ENCODE data around the gene FOLH1.
"Not testable (repeated sequence)": the region's sequence is repeated elsewhere in the genome, so short reads cannot be mapped to it uniquely, and the experiment has no call there.

Gene FOLH1

GRCh38 chr11:49196002-49196401, 12.4 kb downstream of the FOLH1 start:
- not testable (repeated sequence) for H3F3A ChIP-seq (ENCODE audit: insufficient read depth, low read length); H3K9me2 ChIP-seq (ENCODE audit: low read depth, low read length); H3K4me2 ChIP-seq (ENCODE audit: low read length); H3K79me2 ChIP-seq (ENCODE audit: insufficient read depth, low read length); H3K9ac ChIP-seq (ENCODE audit: low read length); H3K4me1 ChIP-seq (ENCODE audit: insufficient read depth, low read length, severe bottlenecking); H3K27me3 ChIP-seq (ENCODE audit: insufficient read depth, low read length); H3K9me3 ChIP-seq (ENCODE audit: low read length); H4K20me1 ChIP-seq (ENCODE audit: insufficient read depth, low read length); H2AFZ ChIP-seq (ENCODE audit: low read length); H3K27ac ChIP-seq (ENCODE audit: low read depth, low read length, poor library complexity, severe bottlenecking); H3K36me3 ChIP-seq (ENCODE audit: insufficient read depth, low read length); H3K4me3 ChIP-seq (ENCODE audit: low read depth, low read length, poor library complexity, severe bottlenecking)

GRCh38 chr11:49190287-49190686, 18.1 kb downstream of the FOLH1 start:
- not testable (repeated sequence) for H3K9ac ChIP-seq (ENCODE audit: low read length); H3K27me3 ChIP-seq (ENCODE audit: insufficient read depth, low read length); H3K9me2 ChIP-seq (ENCODE audit: low read depth, low read length); H3K9me3 ChIP-seq (ENCODE audit: low read length); H3K36me3 ChIP-seq (ENCODE audit: insufficient read depth, low read length); H4K20me1 ChIP-seq (ENCODE audit: insufficient read depth, low read length); H3F3A ChIP-seq (ENCODE audit: insufficient read depth, low read length); H3K4me3 ChIP-seq (ENCODE audit: low read depth, low read length, poor library complexity, severe bottlenecking); H3K79me2 ChIP-seq (ENCODE audit: insufficient read depth, low read length); H2AFZ ChIP-seq (ENCODE audit: low read length); H3K4me1 ChIP-seq (ENCODE audit: insufficient read depth, low read length, severe bottlenecking); H3K4me2 ChIP-seq (ENCODE audit: low read length); H3K27ac ChIP-seq (ENCODE audit: low read depth, low read length, poor library complexity, severe bottlenecking)

GRCh38 chr11:49186225-49186624, 22.2 kb downstream of the FOLH1 start:
- not testable (repeated sequence) for H3K4me3 ChIP-seq (ENCODE audit: low read depth, low read length, poor library complexity, severe bottlenecking); H3K9me2 ChIP-seq (ENCODE audit: low read depth, low read length); H3K4me2 ChIP-seq (ENCODE audit: low read length); H3F3A ChIP-seq (ENCODE audit: insufficient read depth, low read length); H4K20me1 ChIP-seq (ENCODE audit: insufficient read depth, low read length); H3K9ac ChIP-seq (ENCODE audit: low read length); H3K36me3 ChIP-seq (ENCODE audit: insufficient read depth, low read length); H3K27me3 ChIP-seq (ENCODE audit: insufficient read depth, low read length); H3K4me1 ChIP-seq (ENCODE audit: insufficient read depth, low read length, severe bottlenecking); H2AFZ ChIP-seq (ENCODE audit: low read length); H3K9me3 ChIP-seq (ENCODE audit: low read length); H3K79me2 ChIP-seq (ENCODE audit: insufficient read depth, low read length); H3K27ac ChIP-seq (ENCODE audit: low read depth, low read length, poor library complexity, severe bottlenecking)

- H2AFZ ChIP-seq (ENCODE audit: low read length); H3K9ac ChIP-seq (ENCODE audit: low read length); H4K20me1 ChIP-seq (ENCODE audit: insufficient read depth, low read length); H3K4me1 ChIP-seq (ENCODE audit: insufficient read depth, low read length, severe bottlenecking); H3K36me3 ChIP-seq (ENCODE audit: insufficient read depth, low read length); H3F3A ChIP-seq (ENCODE audit: insufficient read depth, low read length); H3K4me3 ChIP-seq (ENCODE audit: low read depth, low read length, poor library complexity, severe bottlenecking); H3K79me2 ChIP-seq (ENCODE audit: insufficient read depth, low read length); H3K27ac ChIP-seq (ENCODE audit: low read depth, low read length, poor library complexity, severe bottlenecking); H3K4me2 ChIP-seq (ENCODE audit: low read length); H3K9me3 ChIP-seq (ENCODE audit: low read length); H3K9me2 ChIP-seq (ENCODE audit: low read depth, low read length); H3K27me3 ChIP-seq (ENCODE audit: insufficient read depth, low read length): not testable (repeated sequence)
Observed at GRCh38 chr11:49185597-49185996, 22.8 kb downstream of the FOLH1 start.

GRCh38 chr11:49184756-49185155, 23.6 kb downstream of the FOLH1 start:
- H3K27ac ChIP-seq (ENCODE audit: low read depth, low read length, poor library complexity, severe bottlenecking); H4K20me1 ChIP-seq (ENCODE audit: insufficient read depth, low read length); H3K9ac ChIP-seq (ENCODE audit: low read length); H2AFZ ChIP-seq (ENCODE audit: low read length); H3K79me2 ChIP-seq (ENCODE audit: insufficient read depth, low read length); H3F3A ChIP-seq (ENCODE audit: insufficient read depth, low read length); H3K27me3 ChIP-seq (ENCODE audit: insufficient read depth, low read length); H3K4me3 ChIP-seq (ENCODE audit: low read depth, low read length, poor library complexity, severe bottlenecking); H3K9me3 ChIP-seq (ENCODE audit: low read length); H3K9me2 ChIP-seq (ENCODE audit: low read depth, low read length); H3K4me1 ChIP-seq (ENCODE audit: insufficient read depth, low read length, severe bottlenecking); H3K36me3 ChIP-seq (ENCODE audit: insufficient read depth, low read length); H3K4me2 ChIP-seq (ENCODE audit: low read length): not testable (repeated sequence)

GRCh38 chr11:49177936-49178335, 30.5 kb downstream of the FOLH1 start:
- H2AFZ ChIP-seq (ENCODE audit: low read length); H3K9ac ChIP-seq (ENCODE audit: low read length); H3K4me3 ChIP-seq (ENCODE audit: low read depth, low read length, poor library complexity, severe bottlenecking); H3K9me3 ChIP-seq (ENCODE audit: low read length); H4K20me1 ChIP-seq (ENCODE audit: insufficient read depth, low read length); H3F3A ChIP-seq (ENCODE audit: insufficient read depth, low read length); H3K79me2 ChIP-seq (ENCODE audit: insufficient read depth, low read length); H3K4me2 ChIP-seq (ENCODE audit: low read length); H3K27ac ChIP-seq (ENCODE audit: low read depth, low read length, poor library complexity, severe bottlenecking); H3K9me2 ChIP-seq (ENCODE audit: low read depth, low read length); H3K36me3 ChIP-seq (ENCODE audit: insufficient read depth, low read length); H3K4me1 ChIP-seq (ENCODE audit: insufficient read depth, low read length, severe bottlenecking); H3K27me3 ChIP-seq (ENCODE audit: insufficient read depth, low read length): not testable (repeated sequence)

GRCh38 chr11:49175378-49175777, 33.0 kb downstream of the FOLH1 start:
- H3K4me1 ChIP-seq (ENCODE audit: insufficient read depth, low read length, severe bottlenecking); H3K4me2 ChIP-seq (ENCODE audit: low read length); H3K79me2 ChIP-seq (ENCODE audit: insufficient read depth, low read length); H3K36me3 ChIP-seq (ENCODE audit: insufficient read depth, low read length); H4K20me1 ChIP-seq (ENCODE audit: insufficient read depth, low read length); H3K27me3 ChIP-seq (ENCODE audit: insufficient read depth, low read length); H3K4me3 ChIP-seq (ENCODE audit: low read depth, low read length, poor library complexity, severe bottlenecking); H2AFZ ChIP-seq (ENCODE audit: low read length); H3K9me2 ChIP-seq (ENCODE audit: low read depth, low read length); H3K27ac ChIP-seq (ENCODE audit: low read depth, low read length, poor library complexity, severe bottlenecking); H3K9me3 ChIP-seq (ENCODE audit: low read length); H3F3A ChIP-seq (ENCODE audit: insufficient read depth, low read length); H3K9ac ChIP-seq (ENCODE audit: low read length): not testable (repeated sequence)

- H3F3A ChIP-seq (ENCODE audit: insufficient read depth, low read length); H3K9me2 ChIP-seq (ENCODE audit: low read depth, low read length); H4K20me1 ChIP-seq (ENCODE audit: insufficient read depth, low read length); H3K9ac ChIP-seq (ENCODE audit: low read length); H3K79me2 ChIP-seq (ENCODE audit: insufficient read depth, low read length); H3K27me3 ChIP-seq (ENCODE audit: insufficient read depth, low read length); H2AFZ ChIP-seq (ENCODE audit: low read length); H3K36me3 ChIP-seq (ENCODE audit: insufficient read depth, low read length); H3K4me3 ChIP-seq (ENCODE audit: low read depth, low read length, poor library complexity, severe bottlenecking); H3K27ac ChIP-seq (ENCODE audit: low read depth, low read length, poor library complexity, severe bottlenecking); H3K4me1 ChIP-seq (ENCODE audit: insufficient read depth, low read length, severe bottlenecking); H3K4me2 ChIP-seq (ENCODE audit: low read length); H3K9me3 ChIP-seq (ENCODE audit: low read length): not testable (repeated sequence)
Observed at GRCh38 chr11:49174691-49175366, 33.6 kb downstream of the FOLH1 start.

Data from OCI-LY1 (cell line).